Ishikawa (cell line): ENCODE results near the gene MOB3B.

Experiments
- CEBPB ChIP-seq: IDR thresholded peaks from 2 replicates; pipeline ENCODE4 v1.6.1; 2012
- CREB1 ChIP-seq: IDR thresholded peaks from 2 replicates; pipeline ENCODE4 v1.6.1; 2012; ENCODE audit warnings: low read depth
- EGR1 ChIP-seq: IDR thresholded peaks from 2 replicates; pipeline ENCODE4 v1.6.1; 2012
- EP300 ChIP-seq: IDR thresholded peaks from 2 replicates; pipeline ENCODE4 v1.6.1; 2012; ENCODE audit warnings: borderline replicate concordance
- MAX ChIP-seq: IDR thresholded peaks from 2 replicates; pipeline ENCODE4 v1.6.1; 2012
- RAD21 ChIP-seq: IDR thresholded peaks from 2 replicates; pipeline ENCODE4 v1.6.1; 2012; ENCODE audit warnings: low read depth
- REST ChIP-seq: IDR thresholded peaks from 2 replicates; pipeline ENCODE4 v1.6.1; 2012; ENCODE audit warnings: low read depth, mild to moderate bottlenecking
- USF1 ChIP-seq: IDR thresholded peaks from 2 replicates; pipeline ENCODE4 v1.6.1; 2012
- YY1 ChIP-seq: IDR thresholded peaks from 2 replicates; pipeline ENCODE4 v1.6.1; 2012; ENCODE audit warnings: low read depth

GRCh38 chr9:27382975-27383374 lies 146.6 kb downstream of the MOB3B start:
- TF ChIP-seq YY1 (no peak), EGR1 (no peak), RAD21 (no peak), REST (no peak), MAX (no peak), EP300 (no peak), CREB1 (no peak), USF1 (no peak), CEBPB (no peak)
